Mucosa of stomach (tissue), 1 donor: ENCODE measurements around the gene SEZ6L.

Experiments used
- H3K27me3 ChIP-seq: one replicate; pipeline ENCODE4 v1.7.0; 2013; ENCODE audit warnings: mild to moderate bottlenecking, low read length; ENCODE audit not compliant: control insufficient read depth, insufficient read depth
- H3K36me3 ChIP-seq: one replicate; pipeline ENCODE4 v1.7.0; 2013; ENCODE audit warnings: low read length; ENCODE audit not compliant: control insufficient read depth, insufficient read depth
- H3K4me1 ChIP-seq: one replicate; pipeline ENCODE4 v1.7.0; 2013; ENCODE audit warnings: mild to moderate bottlenecking, low read length; ENCODE audit not compliant: control insufficient read depth, insufficient read depth
- H3K4me3 ChIP-seq: one replicate; pipeline ENCODE4 v1.7.0; 2013; ENCODE audit warnings: low read length
- H3K9ac ChIP-seq: one replicate; pipeline ENCODE4 v1.7.0; 2013; ENCODE audit warnings: mild to moderate bottlenecking, low read length, moderate library complexity
- H3K9me3 ChIP-seq: one replicate; pipeline ENCODE4 v1.7.0; 2013; ENCODE audit warnings: mild to moderate bottlenecking, low read length, moderate library complexity; ENCODE audit not compliant: control insufficient read depth
- donor health status: Pancreatic carcinoma.

The SEZ6L gene

GRCh38 chr22:26226538-26227297, 57.5 kb downstream of the SEZ6L start:
- Histone ChIP-seq H3K36me3 (no peaks in the 10 kb centered on the region), H3K4me1 (no peaks in the 10 kb centered on the region), H3K4me3 (no peak overlapping the region), H3K9ac (no peak overlapping the region), H3K9me3 (no peaks in the 10 kb centered on the region), H3K27me3 (no peaks in the 10 kb centered on the region)

GRCh38 chr22:26229910-26230309, 60.6 kb downstream of the SEZ6L start:
- Histone ChIP-seq H3K9me3 (no peaks in the 10 kb centered on the region), H3K4me1 (no peaks in the 10 kb centered on the region), H3K9ac (no peak overlapping the region), H3K36me3 (no peaks in the 10 kb centered on the region), H3K27me3 (no peaks in the 10 kb centered on the region), H3K4me3 (no peak overlapping the region)

- H3K36me3 ChIP-seq = no peaks in the 10 kb centered on the region
- H3K9me3 ChIP-seq = no peaks in the 10 kb centered on the region
- no peak overlapping the region for H3K9ac ChIP-seq
- H3K4me3 ChIP-seq = no peak overlapping the region
- no peaks in the 10 kb centered on the region for H3K4me1 ChIP-seq
- no peaks in the 10 kb centered on the region for H3K27me3 ChIP-seq
These were observed 65.0 kb downstream of the SEZ6L start for GRCh38 chr22:26234296-26234695.

- Histone ChIP-seq H3K36me3 (no peaks in the 10 kb centered on the region), H3K4me1 (no peaks in the 10 kb centered on the region), H3K27me3 (no peaks in the 10 kb centered on the region), H3K4me3 (no peak overlapping the region), H3K9ac (no peak overlapping the region), H3K9me3 (no peaks in the 10 kb centered on the region)
These were observed 66.7 kb downstream of the SEZ6L start for GRCh38 chr22:26235792-26236487.

GRCh38 chr22:26236991-26237390, 67.7 kb downstream of the SEZ6L start:
- no peaks in the 10 kb centered on the region for H3K27me3 ChIP-seq
- H3K9me3 ChIP-seq = no peaks in the 10 kb centered on the region
- no peak overlapping the region for H3K9ac ChIP-seq
- H3K36me3 ChIP-seq = no peaks in the 10 kb centered on the region
- H3K4me1 ChIP-seq = no peaks in the 10 kb centered on the region
- no peak overlapping the region for H3K4me3 ChIP-seq

- Histone ChIP-seq H3K4me3 (no peak overlapping the region), H3K27me3 (no peaks in the 10 kb centered on the region), H3K36me3 (no peaks in the 10 kb centered on the region), H3K9me3 (no peaks in the 10 kb centered on the region), H3K4me1 (no peaks in the 10 kb centered on the region), H3K9ac (no peak overlapping the region)
These were observed 69.3 kb downstream of the SEZ6L start for GRCh38 chr22:26238596-26238995.

- Histone ChIP-seq H3K36me3 (no peaks in the 10 kb centered on the region), H3K4me3 (no peak overlapping the region), H3K4me1 (no peaks in the 10 kb centered on the region), H3K9ac (no peak overlapping the region), H3K9me3 (no peaks in the 10 kb centered on the region), H3K27me3 (no peaks in the 10 kb centered on the region)
These were observed 70.3 kb downstream of the SEZ6L start for GRCh38 chr22:26239581-26239980.

- H3K9ac ChIP-seq = no peak overlapping the region
- no peaks in the 10 kb centered on the region for H3K36me3 ChIP-seq
- H3K27me3 ChIP-seq = no peaks in the 10 kb centered on the region
- H3K9me3 ChIP-seq = no peaks in the 10 kb centered on the region
- H3K4me1 ChIP-seq = no peaks in the 10 kb centered on the region
- H3K4me3 ChIP-seq = no peak overlapping the region
These were observed 72.1 kb downstream of the SEZ6L start for GRCh38 chr22:26241361-26241760.

GRCh38 chr22:26245001-26245400, 75.7 kb downstream of the SEZ6L start:
- no peak overlapping the region for H3K9ac ChIP-seq

GRCh38 chr22:26246552-26246951, 77.3 kb downstream of the SEZ6L start:
- H3K9ac ChIP-seq = no peak overlapping the region
- no peaks in the 10 kb centered on the region for H3K36me3 ChIP-seq
- no peak overlapping the region for H3K4me3 ChIP-seq
- no peaks in the 10 kb centered on the region for H3K9me3 ChIP-seq
- H3K4me1 ChIP-seq = no peaks in the 10 kb centered on the region
- H3K27me3 ChIP-seq = no peaks in the 10 kb centered on the region

More at GRCh38 chr22:26245001-26245400, 75.7 kb downstream of the SEZ6L start:
- Histone ChIP-seq H3K9me3 (no peaks in the 10 kb centered on the region), H3K36me3 (no peaks in the 10 kb centered on the region), H3K27me3 (no peaks in the 10 kb centered on the region), H3K4me1 (no peaks in the 10 kb centered on the region), H3K4me3 (no peak overlapping the region)

- Histone ChIP-seq H3K4me1 (no peaks in the 10 kb centered on the region), H3K9me3 (no peaks in the 10 kb centered on the region), H3K36me3 (no peaks in the 10 kb centered on the region), H3K4me3 (no peak overlapping the region), H3K9ac (no peak overlapping the region), H3K27me3 (no peaks in the 10 kb centered on the region)
These were observed 82.6 kb downstream of the SEZ6L start for GRCh38 chr22:26251869-26252268.

GRCh38 chr22:26259510-26259909, 90.2 kb downstream of the SEZ6L start:
- Histone ChIP-seq H3K9ac (no peak overlapping the region), H3K27me3 (no peaks in the 10 kb centered on the region), H3K36me3 (no peaks in the 10 kb centered on the region)

More at GRCh38 chr22:26259510-26259909, 90.2 kb downstream of the SEZ6L start:
- Histone ChIP-seq H3K9me3 (no peaks in the 10 kb centered on the region), H3K4me1 (no peaks in the 10 kb centered on the region), H3K4me3 (no peak overlapping the region)
